ELR (cell line): ENCODE results near the gene RNF19B.
"Not testable (repeated sequence)": the region's sequence is repeated elsewhere in the genome, so short reads cannot be mapped to it uniquely, and the experiment has no call there.

Experiments used
- DNase-seq: peaks from one replicate; pipeline ENCODE4 v3.0.0-alpha.2; 2015; ENCODE audit warnings: low read depth

The RNF19B gene

DNA sequence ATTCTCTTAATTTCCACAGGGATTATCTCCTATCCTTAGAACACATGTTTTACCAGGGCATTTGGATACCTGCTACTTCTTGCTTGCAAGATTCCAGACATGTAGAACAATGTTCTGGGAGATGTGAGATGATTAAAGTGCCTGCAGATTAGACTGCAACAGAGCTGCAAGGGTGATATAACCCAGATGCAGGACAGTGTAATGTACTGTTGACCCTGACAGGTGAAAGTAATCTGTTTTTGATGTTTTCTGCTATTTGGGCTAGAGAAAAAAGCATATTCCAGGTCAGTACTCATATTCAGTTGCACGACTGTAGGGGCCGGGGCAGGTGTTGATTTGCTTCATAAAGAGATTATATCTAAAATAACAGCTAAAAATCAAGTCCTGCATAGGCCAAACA, 36.3 kb downstream of the RNF19B start:
- DNase-seq, result no peak

- DNase-seq, result no peak
These were observed 37.2 kb downstream of the RNF19B start for GRCh38 chr1:32927441-32927840.

DNA sequence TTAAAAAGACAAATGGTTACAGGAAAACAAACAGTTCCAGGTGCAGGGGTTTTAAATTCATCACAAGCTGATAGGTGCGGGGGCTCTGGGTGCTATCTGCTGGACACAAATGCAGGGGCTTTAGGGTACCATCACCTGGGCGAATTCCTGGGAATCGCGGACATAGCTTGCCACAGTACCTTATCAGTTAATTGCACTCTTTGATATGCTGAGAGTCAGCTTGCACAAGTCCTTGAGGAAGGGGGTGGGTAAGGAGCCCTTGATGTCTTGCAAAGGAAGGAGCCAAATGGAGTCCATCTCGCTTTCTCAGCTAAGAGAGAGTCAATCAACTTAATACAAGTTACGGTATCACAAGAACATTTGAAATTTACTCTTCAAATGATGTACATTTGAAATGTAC, 38.0 kb downstream of the RNF19B start:
- no peak for DNase-seq

GRCh38 chr1:32925403-32926162, 39.0 kb downstream of the RNF19B start:
- DNase-seq, result no peak

DNA sequence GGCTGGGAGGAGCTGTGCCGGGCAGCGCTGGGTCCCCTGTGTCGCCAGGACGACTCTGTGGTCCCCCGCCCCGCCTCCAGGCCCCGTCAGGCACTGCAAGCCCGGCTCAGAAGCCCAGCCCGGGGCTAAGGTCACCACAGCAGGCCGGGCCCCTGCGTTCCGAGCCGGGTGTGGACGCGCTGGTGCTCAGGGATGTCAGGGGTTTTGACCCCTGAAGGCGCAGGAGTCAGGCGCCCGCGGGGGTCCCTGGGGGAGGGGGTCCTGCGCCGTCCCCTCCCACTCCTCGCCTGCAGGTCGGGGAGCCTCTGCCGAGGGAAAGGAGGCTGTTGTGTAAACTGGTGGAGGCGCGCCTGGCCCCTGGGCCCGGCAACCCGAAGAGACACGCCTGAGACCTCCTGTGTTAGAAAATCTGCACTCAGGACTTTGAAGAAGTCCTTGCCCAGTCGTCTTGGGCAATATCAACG, 39.7 kb downstream of the RNF19B start:
- no peak for DNase-seq

GRCh38 chr1:32920833-32921232, 43.8 kb downstream of the RNF19B start:
- no peak for DNase-seq

- DNase-seq, result peak; percentile 67
These were observed 44.5 kb downstream of the RNF19B start for GRCh38 chr1:32919811-32920733.

DNA sequence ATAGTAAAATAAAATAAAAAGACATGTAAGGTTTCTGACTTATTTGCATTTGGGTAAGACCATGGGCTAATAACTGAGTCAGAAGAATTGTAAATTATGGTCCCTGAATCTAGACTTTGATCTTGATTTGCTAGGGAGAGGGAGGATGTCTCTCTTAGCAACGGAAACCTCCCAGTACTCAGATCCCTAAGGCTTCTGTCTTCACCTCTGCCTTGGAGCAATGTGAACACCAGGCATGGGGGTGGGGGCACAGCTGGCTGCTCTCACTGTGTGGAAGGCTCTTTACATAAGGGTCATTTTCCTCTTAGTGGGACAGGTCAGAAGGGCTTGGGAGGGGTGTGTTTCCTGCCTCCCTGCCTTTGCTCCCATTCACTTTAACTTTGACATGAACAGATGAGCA, 46.4 kb downstream of the RNF19B start:
- no peak for DNase-seq

DNA sequence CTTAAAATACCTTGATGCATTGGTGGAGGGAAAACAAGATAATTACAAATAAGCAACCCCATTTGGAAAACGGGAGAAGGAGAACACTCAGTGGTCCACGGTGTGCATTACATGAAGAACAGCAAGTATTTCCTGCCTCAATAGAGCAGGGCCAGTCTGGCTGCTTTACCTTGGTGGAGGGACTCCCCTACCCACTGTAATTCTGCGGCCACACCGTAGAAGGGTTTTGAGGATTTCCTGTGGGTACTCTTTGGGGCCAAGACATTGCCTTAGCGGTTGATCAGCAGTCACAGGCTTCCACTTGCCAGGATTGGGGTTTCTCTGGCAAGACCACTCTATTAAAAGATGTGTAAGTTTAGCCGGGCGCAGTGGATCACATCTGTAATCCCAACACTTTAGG, 47.1 kb downstream of the RNF19B start:
- DNase-seq, result no peak

GRCh38 chr1:32915766-32916706, 48.6 kb downstream of the RNF19B start:
- peak; percentile 31 for DNase-seq

DNA sequence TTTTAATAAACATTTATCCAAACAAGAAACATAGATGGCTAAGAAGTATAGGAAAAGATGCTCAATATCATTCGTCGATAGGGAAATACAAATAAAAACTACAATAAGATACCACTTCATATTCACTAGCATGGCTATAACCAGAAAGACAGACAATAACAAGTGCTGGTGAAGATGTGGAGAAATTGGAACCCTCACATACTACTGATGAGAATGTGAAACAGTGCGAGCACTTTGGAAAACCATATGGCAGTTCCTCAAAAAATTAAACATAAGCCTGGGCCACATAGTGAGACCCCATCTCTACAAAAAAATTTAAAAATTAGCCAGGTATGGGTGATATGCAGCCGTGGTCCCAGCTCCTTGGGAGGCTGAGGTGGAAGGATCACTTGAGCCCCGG, 54.3 kb downstream of the RNF19B start:
- no peak for DNase-seq

DNA sequence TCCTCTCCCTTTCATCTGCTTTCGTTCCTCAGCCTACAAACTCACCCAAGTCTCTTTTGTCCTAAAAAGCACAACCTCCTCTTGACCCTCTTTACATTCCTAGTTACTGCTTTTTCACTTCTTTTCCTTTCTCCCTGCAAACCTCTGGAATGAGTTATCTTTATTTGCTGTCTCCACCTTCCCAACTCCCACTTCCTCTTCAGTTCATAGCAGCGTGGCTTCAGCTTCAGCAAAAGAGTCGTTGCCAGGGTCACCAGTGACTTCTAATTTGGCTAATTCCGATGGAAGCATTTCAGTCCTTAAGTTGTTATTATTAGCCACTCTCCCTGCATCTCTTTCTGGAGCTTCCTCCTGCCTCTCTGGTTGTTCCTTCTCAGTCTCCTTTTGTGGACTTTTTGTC, 57.2 kb downstream of the RNF19B start:
- peak; percentile 36 for DNase-seq

DNA sequence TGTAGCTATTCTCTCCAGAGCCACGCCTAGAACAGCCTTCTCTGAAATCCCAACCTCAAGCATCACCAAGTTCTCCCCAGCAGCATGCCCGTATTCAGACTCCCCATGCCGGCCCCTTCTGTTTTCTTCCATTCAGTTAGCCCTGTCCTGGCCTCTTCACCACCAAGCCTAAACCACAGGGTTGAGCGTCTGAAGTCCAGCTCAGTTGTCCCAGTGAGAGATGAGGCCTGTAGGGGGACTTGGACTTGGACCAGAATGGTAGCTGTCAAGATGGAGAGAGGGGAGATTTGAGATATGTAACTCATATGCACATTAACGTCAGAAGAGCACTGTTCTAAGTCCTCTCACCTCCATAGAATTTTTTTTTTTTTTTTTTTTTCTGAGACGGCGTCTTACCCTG, 58.0 kb downstream of the RNF19B start:
- DNase-seq, result no peak

- not testable (repeated sequence) for DNase-seq
These were observed 59.0 kb downstream of the RNF19B start for GRCh38 chr1:32905588-32905987.

- DNase-seq, result no peak
These were observed 59.8 kb downstream of the RNF19B start for GRCh38 chr1:32904797-32905196.

GRCh38 chr1:32903991-32904785, 60.4 kb downstream of the RNF19B start:
- DNase-seq, result peak; percentile 33

- DNase-seq, result no peak
These were observed 62.1 kb downstream of the RNF19B start for GRCh38 chr1:32902535-32902920.

DNA sequence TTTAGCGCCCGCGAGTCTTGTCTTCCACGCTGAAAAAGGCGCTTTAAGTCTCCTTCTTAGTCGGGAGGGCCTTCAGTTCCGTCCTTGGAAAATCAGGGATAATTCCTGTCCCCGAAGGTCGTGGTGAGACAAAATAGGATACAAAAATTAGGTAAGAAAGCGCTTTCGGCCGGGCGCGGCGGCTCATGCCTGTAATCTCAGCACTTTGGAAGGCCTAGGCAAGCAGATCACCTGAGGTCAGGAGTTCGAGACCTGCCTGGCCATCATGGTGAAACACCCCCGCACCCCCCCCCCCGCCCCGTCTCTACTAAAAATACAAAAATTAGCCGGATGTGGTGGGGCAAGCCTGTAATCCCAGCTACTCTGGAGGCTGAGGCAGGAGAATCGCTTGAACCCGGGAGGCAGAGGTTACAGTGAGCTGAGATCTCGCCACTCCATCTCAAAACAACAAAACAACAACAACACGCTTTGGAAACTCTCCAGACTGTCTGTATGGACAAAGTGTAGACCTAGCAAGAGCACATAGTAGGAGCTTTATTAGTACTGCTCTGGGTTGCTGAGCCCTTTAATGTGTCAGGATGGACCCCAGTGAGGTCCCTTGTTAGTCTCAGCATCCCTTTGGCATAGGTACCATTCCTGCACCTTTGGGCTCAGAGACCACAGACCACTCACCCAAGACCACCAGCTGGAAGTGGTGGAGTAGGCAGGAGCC, 62.6 kb downstream of the RNF19B start:
- DNase-seq, result no peak

DNA sequence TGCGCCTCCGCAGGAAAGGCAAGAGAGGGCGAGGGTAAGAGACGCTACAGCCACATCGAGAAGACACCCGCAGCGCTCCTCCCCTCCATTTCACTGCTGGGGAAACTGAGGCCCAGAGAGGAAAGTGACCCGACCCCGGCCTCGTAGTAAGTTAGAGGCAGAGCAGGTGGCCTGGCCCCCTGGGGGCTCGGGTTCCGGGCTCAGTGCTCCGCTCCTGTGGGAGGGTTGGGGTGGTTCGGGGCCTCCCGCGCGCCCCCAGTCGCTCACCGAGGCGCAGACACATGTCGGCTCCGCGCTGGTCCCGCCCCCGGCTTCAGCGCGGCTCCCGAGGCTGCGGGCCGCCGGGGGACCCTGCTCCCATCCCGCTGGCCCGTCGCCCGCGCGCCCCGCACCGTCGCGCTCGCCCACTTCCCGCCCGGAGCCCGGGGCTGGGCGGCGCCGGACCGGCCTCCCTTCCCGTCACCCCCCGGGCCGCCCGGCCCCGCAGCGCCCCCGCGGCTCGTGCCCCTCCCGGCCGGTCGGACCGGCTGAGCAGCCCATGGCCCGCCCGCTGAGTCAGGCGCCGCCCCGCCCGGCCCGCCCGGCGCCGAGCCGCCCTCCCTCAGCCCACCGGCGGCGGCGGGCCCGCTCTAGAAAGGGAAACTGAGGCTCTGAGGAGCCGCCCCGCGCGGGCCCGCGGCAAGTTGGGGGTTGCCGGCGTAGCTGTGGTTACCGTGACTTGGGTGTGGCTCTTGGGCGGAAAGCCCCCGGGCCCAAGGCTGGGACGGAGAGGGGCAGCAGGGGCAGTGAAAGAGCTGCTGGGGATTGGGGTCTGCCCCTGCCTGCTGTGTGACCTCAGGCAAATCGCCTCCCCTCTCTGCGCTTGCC, 63.4 kb downstream of the RNF19B start, which contains the start of gene TMEM54:
TMEM54 (minus strand) TSS at position 434 of the 867 bp plus-strand sequence; CDS start at position 283, 151 bp downstream.
- DNase-seq, result peak; percentile 47
